ENCODE data around the gene NUP205. TPM values are rescaled to one million over a fixed set of nuclear protein-coding genes. Genes with fewer than 3 reads are reported as not detected.
A peak's percentile ranks its signal among the peaks of the same experiment; 100 is the strongest.

Gene NUP205
- total and polyA plus RNA-seq, 2 donors (not counting 1 experiment from before 2014, with no cell fraction given) = 31.4 to 70.3 TPM

GRCh38 chr7:135670179-135670578, 112.5 kb downstream of the NUP205 start:
- Histone ChIP-seq H3K4me1 (ENCODE audit: control insufficient read depth in 2 of 2, insufficient read depth in 2 of 2, low read length in 2 of 2) (peaks cover 4 to 13% of the 10 kb centered on the region in 2 donors), H2AFZ (ENCODE audit: insufficient read depth, low read depth, low read length, poor library complexity, severe bottlenecking) (no peak overlapping the region), H3K9me3 (ENCODE audit: control extremely low read depth in 1 of 3, control insufficient read depth in 2 of 3, insufficient read depth in 1 of 3, low read length in 2 of 3) (no peaks in the 10 kb centered on the region), H3K9ac (ENCODE audit: low read length) (no peak overlapping the region), H3K36me3 (replicated peaks in 1 of 2; ENCODE audit: control extremely low read depth in 1 of 2, control insufficient read depth in 1 of 2, extremely low read depth in 1 of 2, insufficient read depth in 2 of 2, low read length in 1 of 2) (peaks cover 3 to 27% of the 10 kb centered on the region in 2 experiments), H3K27ac (ENCODE audit: low read length in 2 of 2) (no peak overlapping the region), H3K4me2 (replicated peaks; ENCODE audit: low read depth, low read length, poor library complexity, severe bottlenecking) (no peak overlapping the region), H3K79me2 (ENCODE audit: control insufficient read depth, insufficient read depth, low read length) (peaks cover 57% of the 10 kb centered on the region), H3K27me3 (replicated peaks in 1 of 4; ENCODE audit: control extremely low read depth in 1 of 4, control insufficient read depth in 3 of 4, insufficient read depth in 4 of 4, low read length in 3 of 4) (no peaks in the 10 kb centered on the region), H3K4me3 (ENCODE audit: control extremely low read depth in 1 of 5, extremely low read depth in 1 of 5, insufficient read depth in 1 of 5, low read depth in 2 of 5, low read length in 4 of 5) (no peak overlapping the region), H4K20me1 (ENCODE audit: control insufficient read depth, insufficient read depth, low read length, poor library complexity, severe bottlenecking) (peaks cover 33% of the 10 kb centered on the region)
- ChIA-PET CTCF (interaction anchor here (1.9 kb wide), 1 partner anchor 11 kb away, joined by 4 read pairs; no protein-coding TSS in a partner anchor), POLR2A (no interaction called here)
- Mint-ChIP-seq H3K27ac (no peak overlapping the region), H3K4me1 (peaks cover 34% of the 10 kb centered on the region), H3K4me3 (no peak overlapping the region), H3K9me3 (ENCODE audit: insufficient read depth) (no peaks in the 10 kb centered on the region), H3K27me3 (no peaks in the 10 kb centered on the region)
- intact Hi-C loops (cut with micrococcal nuclease) = no loop called here
- no peak for TF ChIP-seq CTCF (IDR thresholded peaks at IDR 0.05)
- TF ChIP-seq EZH2 (IDR thresholded peaks at IDR 0.05; ENCODE audit: borderline replicate concordance, insufficient read depth, low read depth, low read length, poor library complexity, severe bottlenecking) = no peak
- no CpG with 5 or more reads among the region's 1 CpG for WGBS (ENCODE audit: insufficient coverage)
- ATAC-seq (ENCODE audit: low read depth) = no peak
- DNase-seq = no peak

- Histone ChIP-seq H3K79me2 (ENCODE audit: control insufficient read depth, insufficient read depth, low read length) (peaks cover 40% of the 10 kb centered on the region), H3K27me3 (replicated peaks in 1 of 4; ENCODE audit: control extremely low read depth in 1 of 4, control insufficient read depth in 3 of 4, insufficient read depth in 4 of 4, low read length in 3 of 4) (no peaks in the 10 kb centered on the region), H3K36me3 (replicated peaks in 1 of 2; ENCODE audit: control extremely low read depth in 1 of 2, control insufficient read depth in 1 of 2, extremely low read depth in 1 of 2, insufficient read depth in 2 of 2, low read length in 1 of 2) (peaks cover 6 to 50% of the 10 kb centered on the region in 2 experiments), H3K27ac (ENCODE audit: low read length in 2 of 2) (no peak overlapping the region), H3K4me3 (ENCODE audit: control extremely low read depth in 1 of 5, extremely low read depth in 1 of 5, insufficient read depth in 1 of 5, low read depth in 2 of 5, low read length in 4 of 5) (no peak overlapping the region), H3K9me3 (ENCODE audit: control extremely low read depth in 1 of 3, control insufficient read depth in 2 of 3, insufficient read depth in 1 of 3, low read length in 2 of 3) (no peaks in the 10 kb centered on the region), H2AFZ (ENCODE audit: insufficient read depth, low read depth, low read length, poor library complexity, severe bottlenecking) (no peak overlapping the region), H3K4me2 (replicated peaks; ENCODE audit: low read depth, low read length, poor library complexity, severe bottlenecking) (no peak overlapping the region), H4K20me1 (ENCODE audit: control insufficient read depth, insufficient read depth, low read length, poor library complexity, severe bottlenecking) (peaks cover 31% of the 10 kb centered on the region), H3K9ac (ENCODE audit: low read length) (no peak overlapping the region), H3K4me1 (ENCODE audit: control insufficient read depth in 2 of 2, insufficient read depth in 2 of 2, low read length in 2 of 2) (no peaks in the 10 kb centered on the region)
- Mint-ChIP-seq H3K9me3 (ENCODE audit: insufficient read depth) (no peaks in the 10 kb centered on the region), H3K4me1 (peaks cover 21% of the 10 kb centered on the region), H3K27me3 (no peaks in the 10 kb centered on the region), H3K27ac (no peak overlapping the region), H3K4me3 (no peak overlapping the region)
- WGBS (ENCODE audit: insufficient coverage) = no CpG with 5 or more reads among the region's 3 CpGs
- intact Hi-C loops (cut with micrococcal nuclease) = no loop called here
- POLR2A ChIA-PET = no interaction called here
- ATAC-seq (ENCODE audit: low read depth) (no peak), DNase-seq (peak; percentile 34)
- peak; percentile 72 for TF ChIP-seq CTCF (IDR thresholded peaks at IDR 0.05)
- TF ChIP-seq EZH2 (IDR thresholded peaks at IDR 0.05; ENCODE audit: borderline replicate concordance, insufficient read depth, low read depth, low read length, poor library complexity, severe bottlenecking) = no peak
- CTCF ChIA-PET = interaction anchor here (0.7 to 2.5 kb wide), 13 partner anchors 8 to 392 kb away, joined by 3 to 12 read pairs (median 4); partner anchors contain the start of gene STMP1
Observed at GRCh38 chr7:135672560-135673359, 115.0 kb downstream of the NUP205 start.
